ENCODE results near the gene SBF2.

Gene SBF2

GRCh38 chr11:10317151-10317755, 23.2 kb upstream of the SBF2 start:
- FAIRE-seq, result peak; percentile 42

GRCh38 chr11:10315083-10315482, 21.1 kb upstream of the SBF2 start:
- no peak for FAIRE-seq

GRCh38 chr11:10314199-10315072, 20.4 kb upstream of the SBF2 start:
- FAIRE-seq, result peak; percentile 98

- no peak for FAIRE-seq
Observed at GRCh38 chr11:10311802-10312201, 17.8 kb upstream of the SBF2 start.

- FAIRE-seq, result peak; percentile 27
Observed at GRCh38 chr11:10310301-10310841, 16.4 kb upstream of the SBF2 start.

GRCh38 chr11:10309163-10310093, 15.4 kb upstream of the SBF2 start:
- no peak for FAIRE-seq

- no peak for FAIRE-seq
Observed at GRCh38 chr11:10308201-10308954, 14.4 kb upstream of the SBF2 start.

- peak; percentile 85 for FAIRE-seq
Observed at GRCh38 chr11:10307400-10308200, 13.6 kb upstream of the SBF2 start.

GRCh38 chr11:10307022-10307399, 13.0 kb upstream of the SBF2 start:
- no peak for FAIRE-seq

GRCh38 chr11:10305964-10306918, 12.2 kb upstream of the SBF2 start:
- no peak for FAIRE-seq

- FAIRE-seq, result no peak
Observed at GRCh38 chr11:10305262-10305963, 11.4 kb upstream of the SBF2 start.

GRCh38 chr11:10304495-10305261, 10.7 kb upstream of the SBF2 start, which contains the start of gene ADM:
ADM (plus strand) TSS chr11:10305073; CDS start chr11:10305701, 628 bp downstream.
- peak; percentile 87 for FAIRE-seq

- peak; percentile 98 for FAIRE-seq
Observed at GRCh38 chr11:10303558-10304363, 9.7 kb upstream of the SBF2 start.

GRCh38 chr11:10302744-10303557, 8.9 kb upstream of the SBF2 start:
- FAIRE-seq, result no peak

GRCh38 chr11:10302359-10302743, 8.3 kb upstream of the SBF2 start:
- no peak for FAIRE-seq

- peak; percentile 21 for FAIRE-seq
Observed at GRCh38 chr11:10301656-10302358, 7.8 kb upstream of the SBF2 start.

All from G401.6 (cell line).